HL-60 (cell line): Measurements from ENCODE around the gene SLC25A1.

Source experiments
- GABPA ChIP-seq: IDR thresholded peaks from 2 replicates; pipeline ENCODE4 v1.6.1; 2012; ENCODE audit warnings: low read depth
- POLR2AphosphoS5 ChIP-seq: IDR thresholded peaks from 2 replicates; pipeline ENCODE4 v1.6.1; 2012; ENCODE audit warnings: low read depth
- SPI1 ChIP-seq: IDR thresholded peaks from 2 replicates; pipeline ENCODE4 v1.6.1; 2012; ENCODE audit warnings: low read depth, mild to moderate bottlenecking, borderline replicate concordance
- TF ChIP-seq, protein P1 (sequence below): IDR thresholded peaks from one replicate; pipeline ENCODE4 v1.5.1; 2011; ENCODE audit warnings: low read length, control low read depth, inconsistent platforms; ENCODE audit not compliant: insufficient read depth
- TF ChIP-seq, protein P2 (sequence below): IDR thresholded peaks from 2 replicates; pipeline ENCODE4 v1.6.1; 2012; ENCODE audit warnings: low read depth; ENCODE audit not compliant: insufficient replicate concordance

DNA sequence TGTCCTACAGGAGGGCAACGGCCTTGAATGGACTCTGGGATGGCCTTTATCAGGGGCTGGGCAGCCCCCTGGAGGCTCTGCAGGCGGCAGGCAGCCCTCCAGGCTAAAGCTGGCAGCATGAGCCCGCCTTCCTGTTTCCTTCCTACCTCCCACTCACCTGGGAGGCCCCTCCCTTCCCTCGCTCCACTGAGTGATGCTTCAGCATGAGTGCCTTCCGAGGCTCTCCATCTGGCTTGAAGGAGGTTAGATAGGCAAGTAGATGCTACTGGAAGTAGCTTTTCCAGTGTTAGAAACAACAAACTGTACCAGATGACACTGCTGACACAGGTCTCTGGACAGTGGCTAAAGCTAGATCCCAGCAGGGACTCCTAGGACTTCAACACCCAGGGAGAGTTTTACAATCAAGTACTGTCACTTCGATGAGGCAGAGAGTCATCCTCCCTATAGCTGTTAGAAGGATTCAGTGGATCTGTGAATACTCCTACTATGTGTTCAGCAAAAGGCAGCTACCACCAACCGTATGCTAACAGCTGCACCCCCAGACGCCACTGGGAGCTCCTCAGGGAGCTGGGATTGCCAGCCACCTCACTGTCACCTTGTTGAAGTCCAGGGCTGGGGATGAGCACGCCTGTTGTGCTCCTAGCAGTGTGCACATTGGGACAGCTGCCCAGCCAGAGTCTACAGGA is 4.1 kb upstream of the SLC25A1 start:
- TF ChIP-seq, protein P1, sequence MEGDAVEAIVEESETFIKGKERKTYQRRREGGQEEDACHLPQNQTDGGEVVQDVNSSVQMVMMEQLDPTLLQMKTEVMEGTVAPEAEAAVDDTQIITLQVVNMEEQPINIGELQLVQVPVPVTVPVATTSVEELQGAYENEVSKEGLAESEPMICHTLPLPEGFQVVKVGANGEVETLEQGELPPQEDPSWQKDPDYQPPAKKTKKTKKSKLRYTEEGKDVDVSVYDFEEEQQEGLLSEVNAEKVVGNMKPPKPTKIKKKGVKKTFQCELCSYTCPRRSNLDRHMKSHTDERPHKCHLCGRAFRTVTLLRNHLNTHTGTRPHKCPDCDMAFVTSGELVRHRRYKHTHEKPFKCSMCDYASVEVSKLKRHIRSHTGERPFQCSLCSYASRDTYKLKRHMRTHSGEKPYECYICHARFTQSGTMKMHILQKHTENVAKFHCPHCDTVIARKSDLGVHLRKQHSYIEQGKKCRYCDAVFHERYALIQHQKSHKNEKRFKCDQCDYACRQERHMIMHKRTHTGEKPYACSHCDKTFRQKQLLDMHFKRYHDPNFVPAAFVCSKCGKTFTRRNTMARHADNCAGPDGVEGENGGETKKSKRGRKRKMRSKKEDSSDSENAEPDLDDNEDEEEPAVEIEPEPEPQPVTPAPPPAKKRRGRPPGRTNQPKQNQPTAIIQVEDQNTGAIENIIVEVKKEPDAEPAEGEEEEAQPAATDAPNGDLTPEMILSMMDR, result no peak
- TF ChIP-seq GABPA (no peak), POLR2AphosphoS5 (no peak), SPI1 (no peak)
- TF ChIP-seq, protein P2, sequence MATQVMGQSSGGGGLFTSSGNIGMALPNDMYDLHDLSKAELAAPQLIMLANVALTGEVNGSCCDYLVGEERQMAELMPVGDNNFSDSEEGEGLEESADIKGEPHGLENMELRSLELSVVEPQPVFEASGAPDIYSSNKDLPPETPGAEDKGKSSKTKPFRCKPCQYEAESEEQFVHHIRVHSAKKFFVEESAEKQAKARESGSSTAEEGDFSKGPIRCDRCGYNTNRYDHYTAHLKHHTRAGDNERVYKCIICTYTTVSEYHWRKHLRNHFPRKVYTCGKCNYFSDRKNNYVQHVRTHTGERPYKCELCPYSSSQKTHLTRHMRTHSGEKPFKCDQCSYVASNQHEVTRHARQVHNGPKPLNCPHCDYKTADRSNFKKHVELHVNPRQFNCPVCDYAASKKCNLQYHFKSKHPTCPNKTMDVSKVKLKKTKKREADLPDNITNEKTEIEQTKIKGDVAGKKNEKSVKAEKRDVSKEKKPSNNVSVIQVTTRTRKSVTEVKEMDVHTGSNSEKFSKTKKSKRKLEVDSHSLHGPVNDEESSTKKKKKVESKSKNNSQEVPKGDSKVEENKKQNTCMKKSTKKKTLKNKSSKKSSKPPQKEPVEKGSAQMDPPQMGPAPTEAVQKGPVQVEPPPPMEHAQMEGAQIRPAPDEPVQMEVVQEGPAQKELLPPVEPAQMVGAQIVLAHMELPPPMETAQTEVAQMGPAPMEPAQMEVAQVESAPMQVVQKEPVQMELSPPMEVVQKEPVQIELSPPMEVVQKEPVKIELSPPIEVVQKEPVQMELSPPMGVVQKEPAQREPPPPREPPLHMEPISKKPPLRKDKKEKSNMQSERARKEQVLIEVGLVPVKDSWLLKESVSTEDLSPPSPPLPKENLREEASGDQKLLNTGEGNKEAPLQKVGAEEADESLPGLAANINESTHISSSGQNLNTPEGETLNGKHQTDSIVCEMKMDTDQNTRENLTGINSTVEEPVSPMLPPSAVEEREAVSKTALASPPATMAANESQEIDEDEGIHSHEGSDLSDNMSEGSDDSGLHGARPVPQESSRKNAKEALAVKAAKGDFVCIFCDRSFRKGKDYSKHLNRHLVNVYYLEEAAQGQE, result no peak
